ENCODE data around the gene EXOG. TPM values are rescaled to one million over a fixed set of nuclear protein-coding genes. Genes with fewer than 3 reads are reported as not detected.

EXOG gene
- total and polyA plus RNA-seq, 10 of the 15 experiments (the other 5 are each of a cell fraction or from before 2014, with no cell fraction given) = 7.8 to 20.9 (median 19.6) TPM

- BruUV-seq (replicated peaks) = no TSS peak
- ChIA-PET CTCF (interaction anchor here (0.8 kb wide), 1 partner anchor 40 kb away, joined by 3 read pairs; no protein-coding TSS in a partner anchor), POLR2A (interaction anchor here (0.5 kb wide), 1 partner anchor 65 kb away, joined by 3 read pairs; no protein-coding TSS in a partner anchor), RAD21 (ENCODE audit: unreplicated experiment) (no interaction called here), SMC1A (ENCODE audit: uncharacterized antibody, unreplicated experiment) (no interaction called here)
- no peak overlapping the region for H3K4me2 ChIP-seq (ENCODE audit: control insufficient read depth, insufficient read depth)
- in situ Hi-C loops (cut with MboI) = no loop called here
- H3K79me2 ChIP-seq (ENCODE audit: control insufficient read depth, insufficient read depth, low read length) = no peaks in the 10 kb centered on the region
- no peak overlapping the region for H3K4me3 ChIP-seq
- FAIRE-seq (no peak), ATAC-seq (no peak), DNase-seq (ENCODE audit: low read depth, low spot score) (no peak)
- no peaks in the 10 kb centered on the region for H3K9me3 ChIP-seq (replicated peaks; ENCODE audit: control insufficient read depth, insufficient read depth, low read length)
- H3K36me3 ChIP-seq (ENCODE audit: control insufficient read depth in 2 of 2, insufficient read depth in 2 of 2, low read length in 1 of 2) = no peaks in the 10 kb centered on the region
- TF ChIP-seq JUND (IDR thresholded peaks at IDR 0.05; ENCODE audit: low read depth, low read length) (no peak), BCL3 (IDR thresholded peaks at IDR 0.05; ENCODE audit: borderline replicate concordance, insufficient read depth, low read depth, low read length, poor library complexity, severe bottlenecking) (no peak), NFXL1 (IDR thresholded peaks at IDR 0.05; ENCODE audit: borderline replicate concordance) (no peak), MYC (IDR thresholded peaks at IDR 0.05; ENCODE audit: insufficient read depth, insufficient read length, insufficient replicate concordance, low read length, severe bottlenecking) (no peak), HDAC2 (IDR thresholded peaks at IDR 0.05) (no peak), PML (IDR thresholded peaks at IDR 0.05; ENCODE audit: low read length) (no peak), KLF5 (IDR thresholded peaks at IDR 0.05; ENCODE audit: partially characterized antibody) (no peak), HDAC6 (IDR thresholded peaks at IDR 0.05; ENCODE audit: unreplicated experiment) (no peak), SREBF1 (IDR thresholded peaks at IDR 0.05; ENCODE audit: low read length) (no peak), SUPT20H (IDR thresholded peaks at IDR 0.05; ENCODE audit: borderline replicate concordance, control insufficient read depth, low read depth, low read length) (no peak), SMAD5 (IDR thresholded peaks at IDR 0.05; ENCODE audit: low read depth) (no peak), SIX5 (IDR thresholded peaks at IDR 0.05; ENCODE audit: low read depth, low read length, severe bottlenecking) (no peak)
- TF ChIP-seq, protein P1, sequence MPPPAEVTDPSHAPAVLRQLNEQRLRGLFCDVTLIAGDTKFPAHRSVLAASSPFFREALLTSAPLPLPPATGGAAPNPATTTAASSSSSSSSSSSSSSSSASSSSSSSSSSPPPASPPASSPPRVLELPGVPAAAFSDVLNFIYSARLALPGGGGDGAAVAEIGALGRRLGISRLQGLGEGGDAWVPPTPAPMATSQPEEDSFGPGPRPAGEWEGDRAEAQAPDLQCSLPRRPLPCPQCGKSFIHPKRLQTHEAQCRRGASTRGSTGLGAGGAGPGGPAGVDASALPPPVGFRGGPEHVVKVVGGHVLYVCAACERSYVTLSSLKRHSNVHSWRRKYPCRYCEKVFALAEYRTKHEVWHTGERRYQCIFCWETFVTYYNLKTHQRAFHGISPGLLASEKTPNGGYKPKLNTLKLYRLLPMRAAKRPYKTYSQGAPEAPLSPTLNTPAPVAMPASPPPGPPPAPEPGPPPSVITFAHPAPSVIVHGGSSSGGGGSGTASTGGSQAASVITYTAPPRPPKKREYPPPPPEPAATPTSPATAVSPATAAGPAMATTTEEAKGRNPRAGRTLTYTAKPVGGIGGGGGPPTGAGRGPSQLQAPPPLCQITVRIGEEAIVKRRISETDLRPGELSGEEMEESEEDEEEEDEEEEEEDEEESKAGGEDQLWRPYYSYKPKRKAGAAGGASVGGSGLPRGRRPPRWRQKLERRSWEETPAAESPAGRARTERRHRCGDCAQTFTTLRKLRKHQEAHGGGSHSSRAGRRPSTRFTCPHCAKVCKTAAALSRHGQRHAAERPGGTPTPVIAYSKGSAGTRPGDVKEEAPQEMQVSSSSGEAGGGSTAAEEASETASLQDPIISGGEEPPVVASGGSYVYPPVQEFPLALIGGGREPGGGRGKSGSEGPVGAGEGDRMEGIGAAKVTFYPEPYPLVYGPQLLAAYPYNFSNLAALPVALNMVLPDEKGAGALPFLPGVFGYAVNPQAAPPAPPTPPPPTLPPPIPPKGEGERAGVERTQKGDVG (CRISPR knock-in tag; IDR thresholded peaks at IDR 0.05) = no peak
- TF ChIP-seq, protein P2, sequence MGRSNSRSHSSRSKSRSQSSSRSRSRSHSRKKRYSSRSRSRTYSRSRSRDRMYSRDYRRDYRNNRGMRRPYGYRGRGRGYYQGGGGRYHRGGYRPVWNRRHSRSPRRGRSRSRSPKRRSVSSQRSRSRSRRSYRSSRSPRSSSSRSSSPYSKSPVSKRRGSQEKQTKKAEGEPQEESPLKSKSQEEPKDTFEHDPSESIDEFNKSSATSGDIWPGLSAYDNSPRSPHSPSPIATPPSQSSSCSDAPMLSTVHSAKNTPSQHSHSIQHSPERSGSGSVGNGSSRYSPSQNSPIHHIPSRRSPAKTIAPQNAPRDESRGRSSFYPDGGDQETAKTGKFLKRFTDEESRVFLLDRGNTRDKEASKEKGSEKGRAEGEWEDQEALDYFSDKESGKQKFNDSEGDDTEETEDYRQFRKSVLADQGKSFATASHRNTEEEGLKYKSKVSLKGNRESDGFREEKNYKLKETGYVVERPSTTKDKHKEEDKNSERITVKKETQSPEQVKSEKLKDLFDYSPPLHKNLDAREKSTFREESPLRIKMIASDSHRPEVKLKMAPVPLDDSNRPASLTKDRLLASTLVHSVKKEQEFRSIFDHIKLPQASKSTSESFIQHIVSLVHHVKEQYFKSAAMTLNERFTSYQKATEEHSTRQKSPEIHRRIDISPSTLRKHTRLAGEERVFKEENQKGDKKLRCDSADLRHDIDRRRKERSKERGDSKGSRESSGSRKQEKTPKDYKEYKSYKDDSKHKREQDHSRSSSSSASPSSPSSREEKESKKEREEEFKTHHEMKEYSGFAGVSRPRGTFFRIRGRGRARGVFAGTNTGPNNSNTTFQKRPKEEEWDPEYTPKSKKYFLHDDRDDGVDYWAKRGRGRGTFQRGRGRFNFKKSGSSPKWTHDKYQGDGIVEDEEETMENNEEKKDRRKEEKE (IDR thresholded peaks at IDR 0.05) = no peak
- TF ChIP-seq, protein P3, sequence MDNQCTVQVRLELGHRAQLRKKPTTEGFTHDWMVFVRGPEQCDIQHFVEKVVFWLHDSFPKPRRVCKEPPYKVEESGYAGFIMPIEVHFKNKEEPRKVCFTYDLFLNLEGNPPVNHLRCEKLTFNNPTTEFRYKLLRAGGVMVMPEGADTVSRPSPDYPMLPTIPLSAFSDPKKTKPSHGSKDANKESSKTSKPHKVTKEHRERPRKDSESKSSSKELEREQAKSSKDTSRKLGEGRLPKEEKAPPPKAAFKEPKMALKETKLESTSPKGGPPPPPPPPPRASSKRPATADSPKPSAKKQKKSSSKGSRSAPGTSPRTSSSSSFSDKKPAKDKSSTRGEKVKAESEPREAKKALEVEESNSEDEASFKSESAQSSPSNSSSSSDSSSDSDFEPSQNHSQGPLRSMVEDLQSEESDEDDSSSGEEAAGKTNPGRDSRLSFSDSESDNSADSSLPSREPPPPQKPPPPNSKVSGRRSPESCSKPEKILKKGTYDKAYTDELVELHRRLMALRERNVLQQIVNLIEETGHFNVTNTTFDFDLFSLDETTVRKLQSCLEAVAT (IDR thresholded peaks at IDR 0.05) = no peak
- H4K20me1 ChIP-seq (ENCODE audit: control insufficient read depth, insufficient read depth) = no peaks in the 10 kb centered on the region
- no peak overlapping the region for H3K9ac ChIP-seq (ENCODE audit: control insufficient read depth, insufficient read depth, low read length)
- no peaks in the 10 kb centered on the region for H3K4me1 ChIP-seq (ENCODE audit: control insufficient read depth, insufficient read depth, low read length)
- H3K27ac ChIP-seq (ENCODE audit: control insufficient read depth, insufficient read depth) = no peak overlapping the region
- intact Hi-C loops (cut with micrococcal nuclease; ENCODE audit: unreplicated experiment) = no loop called here
- WGBS (ENCODE audit: insufficient coverage, insufficient replicate concordance, low lambda C conversion rate, missing lambda C conversion rate) = 21% methylated on average over 10 of the region's 10 CpGs
- no peaks in the 10 kb centered on the region for H3K27me3 ChIP-seq (replicated peaks in 1 of 2; ENCODE audit: control insufficient read depth in 2 of 2, insufficient read depth in 2 of 2, low read length in 1 of 2)
- H2AFZ ChIP-seq (ENCODE audit: control insufficient read depth, low read depth, low read length) = no peak overlapping the region
Observed at GRCh38 chr3:38561746-38562466, 65.8 kb downstream of the EXOG start.
